ENCODE results near the gene ANKRD44. TPM values are rescaled to one million over a fixed set of nuclear protein-coding genes. Genes with fewer than 3 reads are reported as not detected.

The ANKRD44 gene
- total RNA-seq, 1 donor from 2014 or later = 11.2 TPM

GRCh38 chr2:197156771-197157170 lies 153.8 kb downstream of the ANKRD44 start:
- no peaks in the 10 kb centered on the region for H3K36me3 Mint-ChIP-seq (ENCODE audit: low read depth)
- H3K27me3 Mint-ChIP-seq (ENCODE audit: low read depth) = no peaks in the 10 kb centered on the region
- TF ChIP-seq, protein P1, sequence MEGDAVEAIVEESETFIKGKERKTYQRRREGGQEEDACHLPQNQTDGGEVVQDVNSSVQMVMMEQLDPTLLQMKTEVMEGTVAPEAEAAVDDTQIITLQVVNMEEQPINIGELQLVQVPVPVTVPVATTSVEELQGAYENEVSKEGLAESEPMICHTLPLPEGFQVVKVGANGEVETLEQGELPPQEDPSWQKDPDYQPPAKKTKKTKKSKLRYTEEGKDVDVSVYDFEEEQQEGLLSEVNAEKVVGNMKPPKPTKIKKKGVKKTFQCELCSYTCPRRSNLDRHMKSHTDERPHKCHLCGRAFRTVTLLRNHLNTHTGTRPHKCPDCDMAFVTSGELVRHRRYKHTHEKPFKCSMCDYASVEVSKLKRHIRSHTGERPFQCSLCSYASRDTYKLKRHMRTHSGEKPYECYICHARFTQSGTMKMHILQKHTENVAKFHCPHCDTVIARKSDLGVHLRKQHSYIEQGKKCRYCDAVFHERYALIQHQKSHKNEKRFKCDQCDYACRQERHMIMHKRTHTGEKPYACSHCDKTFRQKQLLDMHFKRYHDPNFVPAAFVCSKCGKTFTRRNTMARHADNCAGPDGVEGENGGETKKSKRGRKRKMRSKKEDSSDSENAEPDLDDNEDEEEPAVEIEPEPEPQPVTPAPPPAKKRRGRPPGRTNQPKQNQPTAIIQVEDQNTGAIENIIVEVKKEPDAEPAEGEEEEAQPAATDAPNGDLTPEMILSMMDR (conservative IDR thresholded peaks at IDR 0.05) = no peak
- no peak for DNase-seq (ENCODE audit: low read depth, low spot score)
- no peak overlapping the region for H3K27ac Mint-ChIP-seq (ENCODE audit: unreplicated experiment)
- peaks cover under 1% of the 10 kb centered on the region for H3K9me3 Mint-ChIP-seq
- H3K4me3 Mint-ChIP-seq = no peak overlapping the region
- H3K4me1 Mint-ChIP-seq = peaks cover 18% of the 10 kb centered on the region

DNA sequence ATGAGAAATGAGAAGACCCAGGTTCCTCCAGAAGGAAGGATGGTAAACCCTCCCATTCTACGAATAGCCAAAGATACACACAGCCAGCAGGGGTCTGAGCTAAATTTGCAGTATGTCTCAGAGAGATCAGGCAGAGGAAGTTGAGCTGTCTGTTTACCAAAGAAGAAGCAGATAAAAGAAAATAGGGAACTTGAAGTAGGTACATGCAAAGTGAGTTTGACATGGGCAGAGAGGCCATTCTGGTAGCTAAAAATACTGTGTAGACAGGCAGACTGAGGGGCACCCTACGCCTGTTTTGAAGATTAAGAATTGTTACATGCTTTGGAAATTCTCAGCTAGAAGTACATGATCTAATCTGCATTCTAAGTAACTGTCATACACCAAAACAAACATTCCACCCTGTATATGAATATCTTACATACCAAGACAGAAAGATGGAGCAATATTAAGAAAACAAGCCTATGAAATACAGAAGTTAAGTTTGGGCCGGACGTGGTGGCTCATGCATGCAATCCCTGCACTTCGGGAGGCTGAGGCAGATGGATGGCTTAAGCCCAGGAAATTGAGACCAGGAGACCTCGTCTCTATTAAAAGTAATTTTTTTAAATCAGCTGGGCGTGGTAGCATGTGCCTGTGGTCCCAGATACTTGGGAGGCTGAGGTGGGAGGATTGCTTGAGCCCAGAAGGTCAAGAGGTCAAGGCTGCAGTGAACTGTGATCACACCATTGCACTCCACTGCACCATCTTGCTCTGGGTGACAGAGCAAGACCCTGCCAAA lies 157.9 kb downstream of the ANKRD44 start:
- Mint-ChIP-seq H3K4me1 (peaks cover 6% of the 10 kb centered on the region), H3K4me3 (no peak overlapping the region), H3K36me3 (ENCODE audit: low read depth) (no peaks in the 10 kb centered on the region), H3K27me3 (ENCODE audit: low read depth) (no peaks in the 10 kb centered on the region), H3K27ac (ENCODE audit: unreplicated experiment) (no peak overlapping the region), H3K9me3 (no peaks in the 10 kb centered on the region)
- TF ChIP-seq, protein P1 (conservative IDR thresholded peaks at IDR 0.05) = no peak
- DNase-seq (ENCODE audit: low read depth, low spot score) = no peak

DNA sequence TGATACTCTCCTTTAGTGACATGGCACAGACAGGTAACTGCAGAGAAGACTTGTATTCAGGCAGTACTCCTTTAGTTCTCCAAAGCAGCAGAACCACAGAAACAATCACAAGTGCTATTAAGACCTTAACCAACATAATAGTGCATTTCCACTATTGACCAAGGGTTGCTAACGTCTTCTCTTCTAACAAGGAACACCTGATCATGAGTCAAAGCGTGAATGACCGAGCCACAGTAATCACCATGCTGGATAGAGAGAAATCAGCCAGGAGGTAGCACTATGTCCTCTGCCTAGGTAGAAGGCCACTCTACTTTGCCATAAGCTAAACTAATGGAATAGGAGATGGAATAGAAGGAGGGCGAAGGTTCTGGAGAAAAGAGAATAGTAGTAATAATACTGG lies 161.0 kb downstream of the ANKRD44 start:
- TF ChIP-seq, protein P1 (conservative IDR thresholded peaks at IDR 0.05) = no peak
- Mint-ChIP-seq H3K4me1 (peaks cover 22% of the 10 kb centered on the region), H3K9me3 (peaks cover 5% of the 10 kb centered on the region), H3K27me3 (ENCODE audit: low read depth) (no peaks in the 10 kb centered on the region), H3K36me3 (ENCODE audit: low read depth) (no peaks in the 10 kb centered on the region), H3K27ac (ENCODE audit: unreplicated experiment) (no peak overlapping the region), H3K4me3 (no peak overlapping the region)
- DNase-seq (ENCODE audit: low read depth, low spot score) = no peak

DNA sequence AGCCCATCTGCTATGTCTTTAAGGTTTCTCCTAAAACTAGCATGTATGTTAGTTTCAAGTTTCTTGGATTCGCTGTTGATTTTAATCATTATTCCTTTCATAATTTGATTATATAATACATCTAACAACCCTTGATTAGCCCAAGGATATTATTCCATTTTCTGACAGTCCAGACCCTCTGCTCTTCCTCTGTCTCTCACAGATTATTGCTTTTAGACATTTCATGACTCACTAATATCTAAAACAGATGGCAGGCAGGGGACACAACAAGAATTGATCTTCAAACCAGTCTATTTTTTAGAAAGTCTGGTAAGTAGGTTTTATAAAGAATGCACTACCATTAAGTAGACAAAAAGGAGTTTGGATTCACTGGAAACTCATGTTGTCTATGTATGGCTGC lies 162.2 kb downstream of the ANKRD44 start:
- peaks cover 7% of the 10 kb centered on the region for H3K9me3 Mint-ChIP-seq
- no peak overlapping the region for H3K27ac Mint-ChIP-seq (ENCODE audit: unreplicated experiment)
- H3K4me1 Mint-ChIP-seq = peaks cover 24% of the 10 kb centered on the region
- DNase-seq (ENCODE audit: low read depth, low spot score) = no peak
- H3K27me3 Mint-ChIP-seq (ENCODE audit: low read depth) = no peaks in the 10 kb centered on the region
- no peak overlapping the region for H3K4me3 Mint-ChIP-seq
- TF ChIP-seq, protein P1 (conservative IDR thresholded peaks at IDR 0.05) = no peak
- H3K36me3 Mint-ChIP-seq (ENCODE audit: low read depth) = no peaks in the 10 kb centered on the region

GRCh38 chr2:197147942-197148341 lies 162.6 kb downstream of the ANKRD44 start:
- TF ChIP-seq, protein P1 (conservative IDR thresholded peaks at IDR 0.05) = no peak
- H3K4me1 Mint-ChIP-seq = peaks cover 24% of the 10 kb centered on the region
- H3K27ac Mint-ChIP-seq (ENCODE audit: unreplicated experiment) = no peak overlapping the region
- H3K4me3 Mint-ChIP-seq = no peak overlapping the region
- DNase-seq (ENCODE audit: low read depth, low spot score) = no peak
- no peaks in the 10 kb centered on the region for H3K27me3 Mint-ChIP-seq (ENCODE audit: low read depth)
- H3K36me3 Mint-ChIP-seq (ENCODE audit: low read depth) = no peaks in the 10 kb centered on the region
- peaks cover 7% of the 10 kb centered on the region for H3K9me3 Mint-ChIP-seq

Measured in neural crest cell (in vitro differentiated cells).